Measurements from ENCODE around the gene TRO.

Gene TRO, protein sequence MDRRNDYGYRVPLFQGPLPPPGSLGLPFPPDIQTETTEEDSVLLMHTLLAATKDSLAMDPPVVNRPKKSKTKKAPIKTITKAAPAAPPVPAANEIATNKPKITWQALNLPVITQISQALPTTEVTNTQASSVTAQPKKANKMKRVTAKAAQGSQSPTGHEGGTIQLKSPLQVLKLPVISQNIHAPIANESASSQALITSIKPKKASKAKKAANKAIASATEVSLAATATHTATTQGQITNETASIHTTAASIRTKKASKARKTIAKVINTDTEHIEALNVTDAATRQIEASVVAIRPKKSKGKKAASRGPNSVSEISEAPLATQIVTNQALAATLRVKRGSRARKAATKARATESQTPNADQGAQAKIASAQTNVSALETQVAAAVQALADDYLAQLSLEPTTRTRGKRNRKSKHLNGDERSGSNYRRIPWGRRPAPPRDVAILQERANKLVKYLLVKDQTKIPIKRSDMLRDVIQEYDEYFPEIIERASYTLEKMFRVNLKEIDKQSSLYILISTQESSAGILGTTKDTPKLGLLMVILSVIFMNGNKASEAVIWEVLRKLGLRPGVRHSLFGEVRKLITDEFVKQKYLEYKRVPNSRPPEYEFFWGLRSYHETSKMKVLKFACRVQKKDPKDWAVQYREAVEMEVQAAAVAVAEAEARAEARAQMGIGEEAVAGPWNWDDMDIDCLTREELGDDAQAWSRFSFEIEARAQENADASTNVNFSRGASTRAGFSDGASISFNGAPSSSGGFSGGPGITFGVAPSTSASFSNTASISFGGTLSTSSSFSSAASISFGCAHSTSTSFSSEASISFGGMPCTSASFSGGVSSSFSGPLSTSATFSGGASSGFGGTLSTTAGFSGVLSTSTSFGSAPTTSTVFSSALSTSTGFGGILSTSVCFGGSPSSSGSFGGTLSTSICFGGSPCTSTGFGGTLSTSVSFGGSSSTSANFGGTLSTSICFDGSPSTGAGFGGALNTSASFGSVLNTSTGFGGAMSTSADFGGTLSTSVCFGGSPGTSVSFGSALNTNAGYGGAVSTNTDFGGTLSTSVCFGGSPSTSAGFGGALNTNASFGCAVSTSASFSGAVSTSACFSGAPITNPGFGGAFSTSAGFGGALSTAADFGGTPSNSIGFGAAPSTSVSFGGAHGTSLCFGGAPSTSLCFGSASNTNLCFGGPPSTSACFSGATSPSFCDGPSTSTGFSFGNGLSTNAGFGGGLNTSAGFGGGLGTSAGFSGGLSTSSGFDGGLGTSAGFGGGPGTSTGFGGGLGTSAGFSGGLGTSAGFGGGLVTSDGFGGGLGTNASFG (N-terminal part only)

DNA sequence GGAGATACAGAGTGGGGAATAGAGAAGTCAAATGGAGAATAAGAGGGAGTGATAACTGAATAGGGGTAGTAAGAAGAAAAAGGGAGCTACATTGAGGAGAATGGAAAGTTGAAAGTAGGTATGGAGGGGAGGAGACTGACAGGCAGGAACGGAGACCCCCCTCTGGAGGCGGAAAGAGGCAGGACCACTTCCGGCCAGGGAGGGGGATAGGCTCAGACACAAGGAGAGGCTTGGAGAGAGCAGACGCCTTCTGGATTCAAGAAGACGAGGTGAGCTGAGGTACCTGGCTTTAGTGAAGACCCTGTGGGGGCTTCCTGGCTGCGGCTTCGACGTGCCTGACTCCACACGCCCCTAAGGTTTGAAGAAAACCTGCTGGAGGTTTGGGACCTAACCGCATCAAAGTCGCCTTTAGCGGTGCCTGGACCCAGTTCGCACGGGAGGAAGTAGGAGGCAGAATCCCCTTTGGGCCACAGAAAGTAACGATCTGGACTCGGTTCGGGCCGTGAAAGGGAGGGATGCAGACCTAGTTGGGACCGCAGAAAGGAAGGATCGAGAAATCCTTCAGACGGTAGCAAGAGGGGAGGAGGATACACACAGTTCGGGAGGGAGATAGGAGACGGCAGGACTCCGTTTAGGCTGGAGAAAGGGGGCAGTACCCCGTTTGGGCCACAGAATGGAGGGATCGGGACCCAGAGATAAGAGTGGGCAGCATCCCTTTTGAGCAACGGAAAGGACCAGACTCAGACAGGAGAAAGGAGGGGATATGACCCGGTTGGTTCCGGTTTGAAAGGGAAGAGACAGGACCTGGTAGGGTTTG, at the start of gene TRO:
TSS of gene TRO (plus strand) at position 215 of the 817 bp plus-strand sequence. CDS start 1,423 bp downstream, outside the sequence.
- Histone ChIP-seq H3K9me3 (ENCODE audit: low read depth, low read length) (no peaks in the 10 kb centered on the region), H3K27ac (no peak within 1 kb of the TSS), H3K4me3 (peak within 1 kb of the TSS; percentile 82), H3K9ac (ENCODE audit: insufficient read length) (peak within 1 kb of the TSS; percentile 57), H3K36me3 (ENCODE audit: insufficient read depth, low read length) (no peaks in the 10 kb centered on the region; the same call in 1 of the 2 replicates)
- TF ChIP-seq EZH2 (IDR thresholded peaks at IDR 0.05) (no peak), POLR2AphosphoS5 (IDR thresholded peaks at IDR 0.05; ENCODE audit: borderline replicate concordance, low read depth, low read length) (peak; percentile 62)
- DNase-seq (ENCODE audit: low read depth, low spot score): no peak

DNA sequence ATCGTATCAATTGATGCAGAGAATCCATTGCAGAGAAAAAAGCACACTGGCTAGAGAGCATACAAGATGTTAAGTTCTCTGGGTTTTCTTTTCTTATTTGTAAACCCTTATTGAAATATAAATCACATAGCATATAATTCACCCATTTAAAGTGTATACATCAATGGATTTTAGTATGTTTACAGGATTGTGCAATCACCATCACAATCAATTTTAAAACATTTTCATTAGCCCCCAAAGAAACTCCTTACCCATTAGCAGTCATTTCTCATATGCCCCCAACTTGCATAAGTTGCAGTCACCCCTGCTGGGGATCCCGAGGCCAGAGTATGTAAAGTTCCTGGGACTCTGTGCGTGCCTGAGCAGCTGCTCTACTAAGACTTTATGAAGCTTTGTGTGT, 34.9 kb upstream of the TRO start:
- H3K27ac ChIP-seq: no peak overlapping the region
- H3K4me3 ChIP-seq: no peak overlapping the region
- no peaks in the 10 kb centered on the region for H3K36me3 ChIP-seq (ENCODE audit: insufficient read depth, low read length)
- TF ChIP-seq EZH2 (IDR thresholded peaks at IDR 0.05) (no peak), FOXP2 (optimal IDR thresholded peaks at IDR 0.05; ENCODE audit: control extremely low read depth, extremely low read length, insufficient read depth) (no peak), POLR2AphosphoS5 (IDR thresholded peaks at IDR 0.05; ENCODE audit: borderline replicate concordance, low read depth, low read length) (no peak)
- H3K9ac ChIP-seq (ENCODE audit: insufficient read length): no peak overlapping the region
- no peak for DNase-seq (ENCODE audit: low read depth, low spot score)
- no peaks in the 10 kb centered on the region for H3K9me3 ChIP-seq (ENCODE audit: low read depth, low read length)

DNA sequence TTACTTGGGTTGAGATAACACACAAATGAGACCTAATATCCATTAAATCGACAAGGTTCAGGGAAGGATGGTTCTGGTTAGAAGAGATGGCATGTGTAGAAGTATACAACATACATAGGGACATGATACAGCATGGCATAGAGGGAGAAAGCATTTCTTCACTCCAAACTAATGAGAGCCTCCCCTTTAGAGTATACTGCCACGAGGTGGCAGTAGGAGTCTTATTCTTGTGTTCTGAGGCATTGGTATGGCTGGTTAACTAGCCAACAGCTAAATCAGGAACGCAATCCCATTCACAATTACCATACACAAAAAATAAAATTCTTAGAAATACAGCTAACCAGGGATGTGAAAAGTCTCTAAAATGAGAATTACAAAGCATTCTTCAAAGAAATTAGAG, 29.1 kb upstream of the TRO start:
- H3K9me3 ChIP-seq (ENCODE audit: low read depth, low read length): no peaks in the 10 kb centered on the region
- no peak overlapping the region for H3K27ac ChIP-seq
- no peak overlapping the region for H3K4me3 ChIP-seq
- no peak overlapping the region for H3K9ac ChIP-seq (ENCODE audit: insufficient read length)
- no peak for TF ChIP-seq EZH2 (IDR thresholded peaks at IDR 0.05)
- TF ChIP-seq FOXP2 (optimal IDR thresholded peaks at IDR 0.05; ENCODE audit: control extremely low read depth, extremely low read length, insufficient read depth): no peak
- no peak for TF ChIP-seq POLR2AphosphoS5 (IDR thresholded peaks at IDR 0.05; ENCODE audit: borderline replicate concordance, low read depth, low read length)
- H3K36me3 ChIP-seq (ENCODE audit: insufficient read depth, low read length): no peaks in the 10 kb centered on the region
- no peak for DNase-seq (ENCODE audit: low read depth, low spot score)

DNA sequence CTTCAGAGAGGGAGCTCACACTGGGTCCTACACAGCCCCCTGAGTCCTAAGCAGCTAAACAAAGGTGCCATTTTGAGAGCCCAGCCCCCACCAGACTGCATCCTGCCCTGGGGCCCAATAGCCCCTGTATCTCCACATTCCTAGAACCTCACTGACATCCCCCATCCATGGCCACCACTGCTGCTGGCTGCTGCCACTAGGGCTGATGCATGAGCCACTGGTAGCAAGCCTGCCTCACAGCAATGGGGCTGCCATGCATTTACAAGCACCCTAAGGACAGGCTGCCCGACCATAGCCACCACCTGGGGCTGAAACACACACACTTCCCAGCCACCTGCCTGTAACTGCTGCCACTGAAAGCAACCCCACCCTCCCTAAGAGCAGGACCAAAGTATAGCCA, 26.5 kb upstream of the TRO start:
- H3K9me3 ChIP-seq (ENCODE audit: low read depth, low read length): no peaks in the 10 kb centered on the region
- TF ChIP-seq EZH2 (IDR thresholded peaks at IDR 0.05) (no peak), FOXP2 (optimal IDR thresholded peaks at IDR 0.05; ENCODE audit: control extremely low read depth, extremely low read length, insufficient read depth) (no peak), POLR2AphosphoS5 (IDR thresholded peaks at IDR 0.05; ENCODE audit: borderline replicate concordance, low read depth, low read length) (no peak)
- no peak overlapping the region for H3K4me3 ChIP-seq
- H3K9ac ChIP-seq (ENCODE audit: insufficient read length): no peak overlapping the region
- no peaks in the 10 kb centered on the region for H3K36me3 ChIP-seq (ENCODE audit: insufficient read depth, low read length)
- no peak overlapping the region for H3K27ac ChIP-seq
- no peak for DNase-seq (ENCODE audit: low read depth, low spot score)

DNA sequence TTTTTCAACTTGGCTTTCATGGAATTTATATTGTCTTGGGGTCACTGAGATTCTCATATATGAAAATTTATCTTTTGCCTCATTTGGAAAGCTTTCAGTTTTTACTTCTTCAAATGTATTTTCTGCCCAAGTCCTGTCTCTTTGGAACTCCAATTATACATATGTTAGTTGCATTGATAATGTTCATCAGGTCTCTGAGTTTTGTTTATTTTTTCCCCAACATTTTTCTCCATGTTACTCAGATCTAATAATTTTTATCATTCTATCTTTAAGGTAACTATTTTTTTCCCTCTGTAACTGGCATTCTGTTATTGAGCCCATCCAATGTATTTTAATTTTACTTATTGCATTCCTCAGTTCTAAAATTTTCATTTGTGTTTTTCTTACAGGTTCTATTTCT, 10.7 kb upstream of the TRO start:
- no peak overlapping the region for H3K4me3 ChIP-seq
- H3K9me3 ChIP-seq (ENCODE audit: low read depth, low read length): no peaks in the 10 kb centered on the region
- no peak overlapping the region for H3K9ac ChIP-seq (ENCODE audit: insufficient read length)
- DNase-seq (ENCODE audit: low read depth, low spot score): no peak
- H3K27ac ChIP-seq: no peak overlapping the region
- no peak for TF ChIP-seq EZH2 (IDR thresholded peaks at IDR 0.05)
- TF ChIP-seq POLR2AphosphoS5 (IDR thresholded peaks at IDR 0.05; ENCODE audit: borderline replicate concordance, low read depth, low read length): no peak
- no peak for TF ChIP-seq FOXP2 (optimal IDR thresholded peaks at IDR 0.05; ENCODE audit: control extremely low read depth, extremely low read length, insufficient read depth)
- H3K36me3 ChIP-seq (ENCODE audit: insufficient read depth, low read length): no peaks in the 10 kb centered on the region

DNA sequence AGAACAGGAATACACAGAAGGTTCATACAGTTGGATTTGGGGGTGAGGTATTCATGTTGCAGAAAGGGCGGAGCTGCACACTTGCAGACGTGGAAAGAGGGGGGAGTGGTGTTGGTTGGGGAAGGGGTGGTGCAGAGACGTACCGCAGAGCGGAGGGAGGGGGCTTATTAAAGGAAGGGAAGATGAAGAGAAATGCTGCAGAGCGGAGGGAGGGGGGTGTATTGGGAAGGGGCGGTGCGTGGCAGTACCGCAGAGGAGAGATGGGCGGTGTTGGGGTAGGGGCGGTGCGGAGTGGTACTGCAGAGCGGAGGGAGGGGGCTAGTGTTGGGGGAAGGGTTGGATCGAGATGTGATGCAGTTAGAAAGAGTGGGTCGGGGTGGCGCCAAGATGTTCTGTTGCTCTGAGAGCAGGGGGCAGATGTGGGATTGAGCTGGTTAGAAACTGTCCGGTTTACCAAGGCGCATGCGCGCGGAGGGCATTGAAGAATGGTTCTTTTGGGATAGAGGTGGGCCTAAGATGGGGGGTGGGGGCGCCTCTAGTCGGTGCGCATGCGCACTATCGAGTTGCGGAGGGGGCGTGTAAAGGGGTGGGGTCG, 900 bp downstream of the TRO start:
- Histone ChIP-seq H3K9ac (ENCODE audit: insufficient read length) (peak overlapping the region; percentile 57), H3K4me3 (peak overlapping the region; percentile 82), H3K27ac (no peak overlapping the region), H3K36me3 (ENCODE audit: insufficient read depth, low read length) (no peaks in the 10 kb centered on the region; the same call in 1 of the 2 replicates), H3K9me3 (ENCODE audit: low read depth, low read length) (no peaks in the 10 kb centered on the region)
- TF ChIP-seq FOXP2 (optimal IDR thresholded peaks at IDR 0.05; ENCODE audit: control extremely low read depth, extremely low read length, insufficient read depth): no peak
- TF ChIP-seq EZH2 (IDR thresholded peaks at IDR 0.05): no peak
- no peak; the same call in 1 of the 2 replicates for TF ChIP-seq POLR2AphosphoS5 (IDR thresholded peaks at IDR 0.05; ENCODE audit: borderline replicate concordance, low read depth, low read length)
- DNase-seq (ENCODE audit: low read depth, low spot score): peak; percentile 35

DNA sequence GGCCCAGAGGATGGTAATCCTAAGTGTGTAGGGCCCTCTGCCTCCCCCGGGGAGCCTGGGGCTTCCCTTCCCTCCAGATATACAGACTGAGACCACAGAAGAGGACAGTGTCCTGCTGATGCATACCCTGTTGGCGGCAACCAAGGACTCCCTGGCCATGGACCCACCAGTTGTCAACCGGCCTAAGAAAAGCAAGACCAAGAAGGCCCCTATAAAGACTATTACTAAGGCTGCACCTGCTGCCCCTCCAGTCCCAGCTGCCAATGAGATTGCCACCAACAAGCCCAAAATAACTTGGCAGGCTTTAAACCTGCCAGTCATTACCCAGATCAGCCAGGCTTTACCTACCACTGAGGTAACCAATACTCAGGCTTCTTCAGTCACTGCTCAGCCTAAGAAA, 1.9 kb downstream of the TRO start:
- Histone ChIP-seq H3K9me3 (ENCODE audit: low read depth, low read length) (no peaks in the 10 kb centered on the region), H3K4me3 (no peak overlapping the region), H3K36me3 (ENCODE audit: insufficient read depth, low read length) (no peaks in the 10 kb centered on the region; the same call in 1 of the 2 replicates), H3K9ac (ENCODE audit: insufficient read length) (no peak overlapping the region), H3K27ac (no peak overlapping the region)
- TF ChIP-seq EZH2 (IDR thresholded peaks at IDR 0.05): no peak
- TF ChIP-seq FOXP2 (optimal IDR thresholded peaks at IDR 0.05; ENCODE audit: control extremely low read depth, extremely low read length, insufficient read depth): no peak
- TF ChIP-seq POLR2AphosphoS5 (IDR thresholded peaks at IDR 0.05; ENCODE audit: borderline replicate concordance, low read depth, low read length): no peak
- DNase-seq (ENCODE audit: low read depth, low spot score): no peak

All from SK-N-MC (cell line).